T-helper 1 cell (primary cell): ENCODE data around the gene CRCP.

ENCODE experiments used
- DNase-seq, 5 donors: peaks; one replicate each; pipeline ENCODE4 v3.0.0-alpha.2; 2012 to 2020

CRCP gene

GRCh38 chr7:66193146-66193725, 78.6 kb downstream of the CRCP start:
- DNase-seq: no peak

GRCh38 chr7:66198469-66198868, 83.8 kb downstream of the CRCP start:
- DNase-seq: no peak

DNA sequence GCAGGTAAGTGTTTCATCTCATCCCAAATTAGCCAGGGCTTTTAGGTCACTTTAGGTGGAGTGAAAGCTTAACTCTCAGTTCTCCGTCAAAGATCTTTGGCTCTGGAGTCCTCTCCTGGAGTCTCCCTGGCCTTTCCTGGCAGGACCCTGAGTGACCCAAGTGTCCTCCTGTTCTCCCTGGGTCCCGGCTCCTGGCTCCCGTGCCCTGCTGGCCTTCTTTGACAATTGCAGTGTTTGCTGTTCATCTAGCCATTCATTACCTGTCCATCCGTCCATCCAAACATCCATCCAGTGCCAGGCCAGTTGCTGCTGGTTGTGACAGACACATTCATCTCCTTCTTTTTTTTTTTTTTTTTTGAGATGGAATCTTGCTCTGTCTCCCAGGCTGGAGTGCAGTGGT, 84.3 kb downstream of the CRCP start:
- no peak for DNase-seq

- DNase-seq: no peak
Measured at GRCh38 chr7:66202441-66202840, 87.8 kb downstream of the CRCP start.
